ENCODE measurements around the gene NAGS. TPM values are rescaled to one million over a fixed set of nuclear protein-coding genes. Genes with fewer than 3 reads are reported as not detected.

The NAGS gene
- total and polyA plus RNA-seq, 2 experiments from 2014 or later: 14.0 to 14.4 TPM

Small RNA genes lying within 50 kb of the gene (small RNA-seq; reads per million reads assigned to genes)
- gene RF00012: not detected

Other genes with a start within 250 kb of the NAGS start
- gene SOST, start 245.8 kb upstream of the NAGS start, total RNA-seq: not detected in 2 replicates
- gene SOST, start 245.8 kb upstream of the NAGS start, polyA plus RNA-seq: not detected in 2 replicates
- gene DUSP3, start 225.6 kb upstream of the NAGS start, total RNA-seq: 76.8 and 79.3 TPM in 2 replicates
- gene DUSP3, start 225.6 kb upstream of the NAGS start, polyA plus RNA-seq: 65.5 and 73.8 TPM in 2 replicates
- gene CFAP97D1, start 224.2 kb upstream of the NAGS start, total RNA-seq: 0.10 TPM in 1 of 2 replicates, not detected in the other
- gene CFAP97D1, start 224.2 kb upstream of the NAGS start, polyA plus RNA-seq: not detected in 2 replicates
- 2.1 and 3.2 TPM in 2 replicates for gene MPP3, start 171.5 kb upstream of the NAGS start, total RNA-seq
- 5.1 and 10.9 TPM in 2 replicates for gene MPP3, start 171.5 kb upstream of the NAGS start, polyA plus RNA-seq
- not detected in 2 replicates for gene CD300LG, start 157.4 kb upstream of the NAGS start, total RNA-seq
- not detected in 2 replicates for gene CD300LG, start 157.4 kb upstream of the NAGS start, polyA plus RNA-seq
- 1.3 and 4.1 TPM in 2 replicates for gene MPP2, start 97.1 kb upstream of the NAGS start, total RNA-seq
- gene MPP2, start 97.1 kb upstream of the NAGS start, polyA plus RNA-seq: 1.1 and 1.4 TPM in 2 replicates
- gene PPY, start 62.1 kb upstream of the NAGS start, total RNA-seq: not detected in 2 replicates
- gene PPY, start 62.1 kb upstream of the NAGS start, polyA plus RNA-seq: not detected in 2 replicates
- 3.2 TPM in 1 of 2 replicates, not detected in the other for gene PYY, start 50.7 kb upstream of the NAGS start, total RNA-seq
- 0.28 and 16.9 TPM in 2 replicates for gene PYY, start 50.7 kb upstream of the NAGS start, polyA plus RNA-seq
- 41.0 and 43.3 TPM in 2 replicates for gene TMEM101, start 10.3 kb downstream of the NAGS start, total RNA-seq
- 27.8 and 33.4 TPM in 2 replicates for gene TMEM101, start 10.3 kb downstream of the NAGS start, polyA plus RNA-seq
- 40.4 and 44.7 TPM in 2 replicates for gene LSM12, start 62.0 kb downstream of the NAGS start, total RNA-seq
- gene LSM12, start 62.0 kb downstream of the NAGS start, polyA plus RNA-seq: 44.5 and 45.8 TPM in 2 replicates
- 36.1 and 38.8 TPM in 2 replicates for gene G6PC3, start 66.1 kb downstream of the NAGS start, total RNA-seq
- 132 and 140 TPM in 2 replicates for gene G6PC3, start 66.1 kb downstream of the NAGS start, polyA plus RNA-seq
- gene HDAC5, start 119.0 kb downstream of the NAGS start, total RNA-seq: 28.5 and 33.9 TPM in 2 replicates
- gene HDAC5, start 119.0 kb downstream of the NAGS start, polyA plus RNA-seq: 32.3 and 42.7 TPM in 2 replicates
- 1.8 and 2.0 TPM in 2 replicates for gene HROB, start 137.3 kb downstream of the NAGS start, total RNA-seq
- 5.7 and 5.9 TPM in 2 replicates for gene HROB, start 137.3 kb downstream of the NAGS start, polyA plus RNA-seq
- 0.23 TPM in 1 of 2 replicates, not detected in the other for gene ASB16, start 166.1 kb downstream of the NAGS start, total RNA-seq
- 0.71 and 2.0 TPM in 2 replicates for gene ASB16, start 166.1 kb downstream of the NAGS start, polyA plus RNA-seq
- gene TMUB2, start 182.3 kb downstream of the NAGS start, total RNA-seq: 27.7 and 31.3 TPM in 2 replicates
- gene TMUB2, start 182.3 kb downstream of the NAGS start, polyA plus RNA-seq: 46.8 and 54.6 TPM in 2 replicates
- 64.0 and 64.3 TPM in 2 replicates for gene ATXN7L3, start 195.3 kb downstream of the NAGS start, total RNA-seq
- 28.7 and 29.2 TPM in 2 replicates for gene ATXN7L3, start 195.3 kb downstream of the NAGS start, polyA plus RNA-seq
- 35.0 and 38.9 TPM in 2 replicates for gene UBTF, start 215.1 kb downstream of the NAGS start, total RNA-seq
- gene UBTF, start 215.1 kb downstream of the NAGS start, polyA plus RNA-seq: 37.2 and 41.1 TPM in 2 replicates

Measured in hepatocyte (in vitro differentiated cells).